T-helper 22 cell (primary cell): ENCODE data around the gene RNF152.

Source experiments
- DNase-seq: peaks from one replicate; pipeline ENCODE4 v3.0.0-alpha.2; 2020; ENCODE audit warnings: low read depth

Gene RNF152

GRCh38 chr18:61893971-61894750 is 1.4 kb upstream of the RNF152 start:
- DNase-seq: peak; percentile 51

- no peak for DNase-seq
Measured at GRCh38 chr18:61893309-61893970, 633 bp upstream of the RNF152 start.

- DNase-seq: no peak
Measured at GRCh38 chr18:61891894-61892293, 913 bp downstream of the RNF152 start.

- DNase-seq: no peak
Measured at GRCh38 chr18:61891271-61891670, 1.5 kb downstream of the RNF152 start.

GRCh38 chr18:61890344-61890743 is 2.5 kb downstream of the RNF152 start:
- DNase-seq: no peak

GRCh38 chr18:61889541-61889940 is 3.3 kb downstream of the RNF152 start:
- no peak for DNase-seq

- DNase-seq: no peak
Measured at GRCh38 chr18:61888622-61889021, 4.2 kb downstream of the RNF152 start.

- DNase-seq: no peak
Measured at GRCh38 chr18:61887838-61888237, 5.0 kb downstream of the RNF152 start.

GRCh38 chr18:61883547-61883946 is 9.3 kb downstream of the RNF152 start:
- no peak for DNase-seq

- DNase-seq: no peak
Measured at GRCh38 chr18:61882296-61883004, 10.4 kb downstream of the RNF152 start.

GRCh38 chr18:61876899-61877298 is 15.9 kb downstream of the RNF152 start:
- no peak for DNase-seq

GRCh38 chr18:61870151-61870550 is 22.7 kb downstream of the RNF152 start:
- no peak for DNase-seq

- DNase-seq: no peak
Measured at GRCh38 chr18:61869636-61870035, 23.2 kb downstream of the RNF152 start.

GRCh38 chr18:61865466-61866175 is 27.2 kb downstream of the RNF152 start:
- no peak for DNase-seq

GRCh38 chr18:61861372-61861771 is 31.4 kb downstream of the RNF152 start:
- DNase-seq: no peak

- DNase-seq: no peak
Measured at GRCh38 chr18:61860302-61860701, 32.5 kb downstream of the RNF152 start.

GRCh38 chr18:61859113-61859512 is 33.7 kb downstream of the RNF152 start:
- no peak for DNase-seq

- DNase-seq: no peak
Measured at GRCh38 chr18:61856678-61857077, 36.1 kb downstream of the RNF152 start.

- DNase-seq: no peak
Measured at GRCh38 chr18:61855449-61856378, 37.1 kb downstream of the RNF152 start.

GRCh38 chr18:61854578-61855448 is 38.0 kb downstream of the RNF152 start:
- no peak for DNase-seq
